Sigmoid colon (tissue), 4 donors: ENCODE measurements around the gene PSPH.
"Not testable (repeated sequence)": the region's sequence is repeated elsewhere in the genome, so short reads cannot be mapped to it uniquely, and the experiment has no call there.

Experiments
- CTCF ChIP-seq, 4 experiments: fragments of 450-650 bp in 3 of 4; fragments of 200-600 bp in 1 of 4; IDR thresholded peaks; one replicate each; pipeline ENCODE4 v1.5.1; 2016 to 2019; ENCODE audit warnings: antibody characterized with exemption in 4 of 4, mild to moderate bottlenecking in 3 of 4, moderate library complexity in 2 of 4
- EP300 ChIP-seq, 4 donors: sonication (generic); formaldehyde crosslinking; IDR thresholded peaks; one replicate each; pipeline ENCODE4 v1.6.1; 2017; ENCODE audit warnings: antibody characterized with exemption in 4 of 4
- POLR2A ChIP-seq, 2 donors: fragments of 450-650 bp; IDR thresholded peaks; one replicate each; pipeline ENCODE4 v1.6.1; 2016; ENCODE audit warnings: antibody characterized with exemption in 2 of 2, mild to moderate bottlenecking in 2 of 2, moderate library complexity in 2 of 2

GRCh38 chr7:56045758-56046157 lies 5.5 kb downstream of the PSPH start:
- not testable (repeated sequence) for TF ChIP-seq CTCF, EP300, POLR2A (IDR thresholded peaks at IDR 0.05)
